ENCODE measurements around the gene PTMS.

- peak in 5 of 6 experiments; percentile 18 to 79 (median 64) for TF ChIP-seq CTCF (IDR thresholded peaks at IDR 0.05)
- peak in 1 of 2 donors; percentile 15 for TF ChIP-seq POLR2A (IDR thresholded peaks at IDR 0.05)
These were observed 637 bp downstream of the PTMS start for GRCh38 chr12:6766651-6767349.

All from adrenal gland (tissue), 5 donors.